CD4-positive, alpha-beta T cell treated with Interleukin-12 subunit alpha and Interleukin-12 subunit beta, for 1 hour (primary cell): ENCODE data around the gene MRPL27.

Source experiments
- DNase-seq: peaks from one replicate; pipeline ENCODE4 v3.0.0-alpha.2; 2020

MRPL27 gene

DNA sequence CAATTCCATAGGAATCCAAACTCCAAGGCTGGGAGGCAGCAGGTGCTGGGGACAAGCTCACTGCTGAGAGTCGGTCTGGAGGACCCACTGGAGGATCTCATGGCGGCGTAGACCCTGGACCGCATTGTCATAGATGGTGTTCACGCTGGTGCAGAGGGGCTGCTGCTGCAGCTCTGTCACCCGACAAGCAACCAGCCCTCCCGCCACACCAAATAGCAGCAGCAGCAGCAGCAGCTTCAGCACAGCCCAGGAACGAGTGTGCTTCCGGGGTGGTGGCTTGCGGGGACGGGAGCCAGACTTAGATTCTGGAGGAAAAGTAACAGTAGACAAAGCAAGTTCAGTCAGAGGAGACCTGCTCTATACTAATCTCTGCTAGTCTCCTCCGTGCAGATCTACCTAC lies 9.9 kb upstream of the MRPL27 start:
- no peak for DNase-seq

GRCh38 chr17:50381920-50382319 lies 8.9 kb upstream of the MRPL27 start:
- DNase-seq: no peak

GRCh38 chr17:50381260-50381815 lies 8.4 kb upstream of the MRPL27 start:
- DNase-seq: no peak

- no peak for DNase-seq
Measured at GRCh38 chr17:50380369-50381259, 7.6 kb upstream of the MRPL27 start.

DNA sequence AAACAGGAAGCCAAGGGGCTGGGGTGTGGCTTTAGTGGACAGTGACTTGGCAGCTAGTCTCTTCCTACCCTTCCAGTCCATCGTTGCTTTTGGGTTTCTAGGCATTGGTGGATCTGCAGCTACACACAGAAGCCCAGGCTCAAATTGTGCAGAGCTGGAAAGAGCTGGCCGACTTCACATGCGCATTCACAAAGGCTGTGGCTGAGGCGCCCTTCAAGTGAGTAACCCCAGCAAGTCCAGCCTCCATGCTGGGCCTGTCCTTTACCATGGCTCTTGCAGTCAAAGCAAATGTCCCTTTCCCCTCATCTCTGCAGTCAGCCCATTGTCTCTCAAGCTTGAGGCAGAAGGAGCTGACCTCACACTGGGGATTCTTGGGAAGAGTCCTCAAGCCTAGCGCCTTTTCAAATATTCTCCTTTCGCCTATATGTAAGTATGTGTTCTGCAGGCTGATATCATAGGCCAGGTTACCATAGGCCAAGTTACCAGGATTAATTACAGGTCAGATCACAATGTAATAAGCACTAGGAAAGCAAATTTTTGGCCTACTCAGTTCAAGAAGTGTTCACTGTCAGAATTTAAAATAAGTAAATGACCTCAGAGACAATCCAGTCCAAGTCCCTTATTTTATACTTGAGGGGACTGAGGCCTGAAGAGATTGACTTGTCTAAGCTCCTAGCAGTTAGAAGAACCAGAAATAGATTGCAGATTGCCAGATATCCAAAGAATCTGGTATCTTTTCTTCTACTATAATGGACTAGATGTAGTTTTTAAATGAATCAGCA lies 6.6 kb upstream of the MRPL27 start:
- DNase-seq: no peak

DNA sequence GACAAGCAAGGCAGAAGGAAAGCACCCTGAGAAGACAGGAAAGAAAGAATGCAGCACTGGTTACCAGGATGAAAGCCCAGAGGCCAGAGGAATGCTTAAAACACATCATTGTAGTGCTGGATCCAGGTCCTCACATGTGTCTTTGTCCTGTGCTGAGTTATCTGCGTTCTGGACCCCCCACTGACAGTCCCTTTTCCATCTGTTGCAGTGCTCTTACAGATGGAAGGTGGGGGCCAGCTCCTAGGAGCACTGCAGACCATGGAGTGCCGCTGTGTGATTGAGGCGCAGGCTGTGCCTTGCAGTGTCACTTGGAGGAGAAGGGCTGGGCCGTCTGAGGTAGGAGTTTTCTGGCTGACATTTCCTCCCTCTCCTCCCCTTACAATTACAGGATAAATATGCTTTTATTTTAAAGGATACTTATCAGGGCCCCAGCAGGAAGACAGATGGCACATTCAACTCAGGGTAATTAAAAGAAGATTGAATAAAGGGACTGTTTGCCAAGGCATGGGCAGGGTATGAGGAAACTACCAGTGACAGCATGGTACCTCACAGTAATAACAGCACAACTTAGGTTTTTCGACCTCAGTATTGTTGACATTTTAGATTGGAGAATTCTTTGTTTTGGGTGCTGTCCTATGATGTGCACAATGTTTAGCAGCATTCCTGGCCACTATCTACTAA lies 3.0 kb upstream of the MRPL27 start:
- no peak for DNase-seq

DNA sequence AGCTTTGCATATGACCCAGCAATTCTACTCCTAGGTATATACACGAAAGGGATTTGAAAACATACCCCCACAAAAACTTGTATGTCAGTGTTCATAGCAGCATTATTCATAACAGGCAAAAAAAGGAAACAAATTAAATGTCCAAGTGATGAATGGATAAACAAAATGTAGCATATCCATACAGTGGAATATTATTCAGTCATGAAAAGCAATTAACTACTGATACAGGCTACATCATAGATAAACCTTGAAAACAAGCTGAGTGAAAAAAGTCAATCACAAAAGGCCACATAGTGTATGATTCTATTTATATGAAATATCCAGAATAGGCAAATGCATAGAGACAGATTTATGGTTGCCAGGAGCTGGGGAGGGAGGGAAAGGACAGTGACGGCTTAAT lies 721 bp upstream of the MRPL27 start:
- no peak for DNase-seq

- DNase-seq: no peak
Measured at GRCh38 chr17:50372222-50372757, 694 bp downstream of the MRPL27 start.

DNA sequence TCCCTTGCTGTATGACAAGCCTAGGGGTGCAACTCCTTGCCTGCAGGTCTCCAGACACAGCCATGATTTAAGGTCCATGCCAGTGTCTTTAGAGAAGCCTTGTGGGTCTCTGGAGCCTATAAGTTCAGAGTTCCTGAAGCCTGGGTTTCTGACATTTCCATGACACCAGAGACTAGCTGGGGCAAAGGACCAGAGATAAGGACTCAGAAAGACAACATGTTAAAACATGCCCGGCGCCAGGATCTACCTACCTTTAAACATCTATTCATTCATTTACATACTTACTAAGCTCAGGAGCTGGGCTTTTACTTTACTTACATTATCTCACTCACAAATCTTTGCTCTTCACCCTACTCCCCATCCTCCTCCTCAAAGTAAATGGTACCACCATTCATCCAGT lies 1.5 kb downstream of the MRPL27 start:
- DNase-seq: no peak

DNA sequence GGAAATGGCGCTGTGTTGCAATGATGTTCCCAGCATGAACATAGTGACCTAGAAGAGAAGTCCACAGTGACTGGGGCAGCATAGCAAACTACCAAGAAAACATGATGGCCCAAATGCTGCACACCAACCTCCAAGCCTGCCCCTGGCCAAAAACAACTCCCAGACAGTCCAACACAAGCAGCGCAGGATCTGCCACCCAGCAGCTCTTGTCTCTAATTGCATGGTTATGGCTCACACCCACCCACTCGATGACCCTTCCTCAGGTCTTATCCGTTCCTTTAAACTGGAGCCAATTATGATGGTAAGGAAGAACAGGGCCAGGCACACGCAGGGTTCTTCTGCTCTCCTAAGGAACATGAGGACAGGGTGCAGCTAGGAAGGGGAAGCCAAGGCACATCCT lies 2.9 kb downstream of the MRPL27 start:
- DNase-seq: no peak

- DNase-seq: no peak
Measured at GRCh38 chr17:50367401-50367800, 5.6 kb downstream of the MRPL27 start.

- DNase-seq: no peak
Measured at GRCh38 chr17:50365649-50366393, 7.2 kb downstream of the MRPL27 start.

DNA sequence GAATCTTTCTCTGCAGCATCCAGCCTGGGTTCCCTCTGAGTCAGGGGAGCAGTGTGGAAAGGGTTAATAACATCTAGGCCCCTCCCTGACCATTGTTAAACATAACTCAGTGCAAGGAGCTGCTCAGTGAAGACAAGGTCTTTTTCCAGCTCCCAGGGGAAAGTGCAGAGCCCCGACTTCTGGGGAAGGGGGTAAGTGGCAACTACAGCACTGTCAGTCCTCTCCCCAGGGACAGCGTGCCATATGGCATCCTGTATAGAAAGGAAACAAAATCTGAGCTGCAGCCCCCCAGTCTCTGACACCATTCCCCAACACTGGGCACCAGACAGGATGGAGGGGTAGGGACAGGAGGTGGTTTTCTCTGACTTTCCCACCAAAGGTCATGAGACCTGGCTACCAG lies 7.8 kb downstream of the MRPL27 start:
- DNase-seq: no peak

DNA sequence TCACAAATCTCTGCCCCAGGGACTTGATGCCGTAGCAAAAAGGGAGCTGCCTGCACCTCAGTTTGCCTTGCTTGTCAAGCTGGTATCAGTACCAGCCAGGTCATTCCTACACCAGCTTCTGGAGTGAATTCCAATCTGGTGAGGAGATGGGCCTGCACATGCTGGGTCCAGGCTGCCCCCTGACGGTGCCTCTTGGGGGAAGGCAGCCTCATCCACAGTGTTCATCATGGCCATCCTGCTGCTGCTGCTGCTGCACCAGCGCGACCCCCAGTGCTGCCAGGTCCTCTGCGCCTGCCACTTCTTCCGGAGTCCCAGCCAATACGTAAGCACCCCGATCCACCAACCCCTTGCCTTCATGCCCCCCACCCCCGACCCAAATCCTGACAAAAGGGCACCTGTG lies 8.3 kb downstream of the MRPL27 start:
- no peak for DNase-seq

- DNase-seq: no peak
Measured at GRCh38 chr17:50364061-50364458, 8.9 kb downstream of the MRPL27 start.

GRCh38 chr17:50363217-50364060 lies 9.5 kb downstream of the MRPL27 start:
- DNase-seq: no peak

DNA sequence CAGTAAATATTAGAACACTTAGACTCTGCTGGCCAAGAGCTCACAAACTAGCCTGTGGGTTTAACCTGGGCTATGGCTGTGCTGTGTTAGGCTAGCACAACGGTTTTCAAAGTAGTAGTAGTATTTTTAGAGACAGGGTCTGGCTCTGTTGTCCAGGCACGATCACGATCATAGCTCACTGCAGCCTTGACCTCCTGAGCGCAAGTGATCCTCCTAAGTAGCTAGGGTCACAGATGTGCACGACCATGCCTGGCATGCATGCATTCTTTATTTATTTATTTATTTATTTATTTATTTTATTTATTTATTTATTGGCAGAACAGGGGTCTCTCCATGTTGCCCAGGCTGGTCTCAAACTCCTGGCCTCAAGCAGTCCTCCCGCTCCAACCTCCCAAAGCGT lies 10.3 kb downstream of the MRPL27 start:
- no peak for DNase-seq

GRCh38 chr17:50361561-50362480 lies 11.2 kb downstream of the MRPL27 start:
- DNase-seq: peak; percentile 72

DNA sequence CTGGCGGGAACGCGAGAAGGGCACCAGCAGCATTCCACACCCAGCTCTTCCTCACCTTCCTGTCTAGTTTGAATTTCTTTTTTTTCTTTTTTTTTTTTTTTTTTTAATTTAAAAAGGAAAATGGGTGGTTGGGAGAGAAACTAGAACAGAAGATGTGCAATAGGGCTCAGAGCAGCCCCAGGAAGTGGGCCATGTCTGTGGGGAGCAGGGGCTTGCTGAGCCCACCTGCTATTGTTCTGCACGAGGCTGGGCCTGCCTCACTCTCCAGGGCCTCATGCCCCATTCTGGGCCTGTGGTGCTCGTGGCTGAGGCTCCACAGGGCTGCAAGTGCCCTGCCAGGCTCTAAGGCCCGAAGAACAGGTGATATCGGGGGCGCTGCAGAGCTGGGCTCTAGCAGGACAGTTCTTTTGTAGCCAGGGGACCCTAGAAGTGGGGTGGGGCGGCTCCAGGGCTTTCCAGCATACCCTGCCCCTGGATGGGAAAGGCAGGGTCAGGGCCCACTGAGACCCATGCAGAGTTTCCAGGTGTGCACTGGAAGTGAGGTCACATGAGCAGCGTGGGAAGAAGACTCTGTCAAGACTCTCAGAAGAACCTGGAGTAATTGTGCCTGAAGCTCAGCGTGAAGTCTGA lies 12.4 kb downstream of the MRPL27 start:
- DNase-seq: no peak

DNA sequence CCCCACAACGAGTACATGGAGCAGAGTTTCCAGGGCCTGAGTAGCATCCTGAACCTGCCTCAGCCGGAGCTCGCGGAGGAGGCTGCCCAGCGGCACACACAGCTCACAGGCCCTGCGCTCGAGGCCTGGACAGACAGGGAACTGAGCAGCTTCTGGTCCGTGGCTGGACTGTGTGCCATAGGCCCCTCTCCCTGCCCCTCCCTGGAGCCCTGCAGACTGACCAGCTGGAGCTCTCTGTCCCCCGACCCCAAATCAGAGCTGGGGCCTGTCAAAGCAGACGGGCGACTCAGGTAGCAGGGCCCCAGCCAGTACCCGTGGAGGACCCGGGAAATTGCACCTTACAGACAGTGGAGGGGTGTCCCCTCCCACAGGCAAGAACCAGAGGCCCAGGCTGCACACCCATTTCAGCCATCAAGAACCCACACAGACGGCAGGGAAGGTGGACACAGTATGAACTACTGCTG lies 13.0 kb downstream of the MRPL27 start:
- no peak for DNase-seq
